Tibial artery (tissue), 4 donors: ENCODE results near the gene MTHFD1L.

Experiments
- DNase-seq, 2 donors: peaks; one replicate each; pipeline ENCODE4 v3.0.0-alpha.2; 2019
- H3K27ac ChIP-seq, 2 donors: fragments of 200-600 bp; sonication (generic) in 1 of 2; 1 replicate in 1 of 2; 2 replicates in 1 of 2; pipeline ENCODE4 v1.5.1; 2018 to 2019; ENCODE audit warnings: mild to moderate bottlenecking in 1 of 2
- H3K27me3 ChIP-seq, 2 donors: fragments of 200-600 bp; sonication (generic) in 1 of 2; one replicate each; pipeline versions ENCODE4 v1.5.1 to v1.6.0; 2016 to 2019
- H3K36me3 ChIP-seq, 3 donors: fragments of 200-600 bp; sonication (generic) in 2 of 3; one replicate each; pipeline ENCODE4 v1.5.1; 2016 to 2019; ENCODE audit warnings: mild to moderate bottlenecking in 2 of 3
- H3K4me1 ChIP-seq, 4 donors: fragments of 200-600 bp; sonication (generic) in 2 of 4; 1 replicate in 3 of 4; 2 replicates in 1 of 4; pipeline ENCODE4 v1.5.1; 2016 to 2019
- H3K4me3 ChIP-seq, 2 donors: fragments of 200-600 bp; sonication (generic) in 1 of 2; 1 replicate in 1 of 2; 2 replicates in 1 of 2; pipeline ENCODE4 v1.5.1; 2018 to 2019; ENCODE audit warnings: mild to moderate bottlenecking in 2 of 2
- H3K9me3 ChIP-seq, 3 donors: fragments of 200-600 bp; sonication (generic) in 1 of 3; one replicate each; pipeline ENCODE4 v1.5.1; 2016 to 2019
- intact Hi-C: fragments of 100-400 bp; cut with DNase I; formaldehyde crosslinking; loops from one replicate; pipeline ENCODE4 v1.15.0; 2023; ENCODE audit warnings: low total_unique reads
- TF ChIP-seq, protein P1 (sequence below), 2 experiments: fragments of 200-600 bp in 1 of 2; fragments of 450-650 bp in 1 of 2; IDR thresholded peaks; one replicate each; pipeline ENCODE4 v1.5.1; 2017 to 2019; ENCODE audit warnings: antibody characterized with exemption in 2 of 2, mild to moderate bottlenecking in 1 of 2, moderate library complexity in 1 of 2

MTHFD1L gene

DNA sequence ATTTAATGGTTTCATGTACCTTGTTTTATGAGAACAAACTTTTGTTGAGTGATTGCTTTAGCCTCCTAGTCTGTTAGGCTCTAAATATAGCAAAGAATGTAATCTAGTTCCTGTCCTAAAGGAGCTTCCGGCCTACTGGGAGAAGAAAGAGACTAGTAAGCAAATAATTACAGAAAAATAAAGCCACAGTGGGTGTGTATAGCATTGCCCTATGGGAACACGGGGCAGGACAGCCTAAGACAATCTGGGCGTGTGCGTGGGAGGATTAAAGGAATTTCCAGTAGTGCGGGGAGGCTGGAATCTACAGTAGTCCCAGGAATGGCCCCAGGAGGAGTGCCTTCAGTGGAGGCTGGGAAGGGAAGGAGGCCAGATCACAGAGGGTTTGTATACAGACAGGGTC, 276.2 kb downstream of the MTHFD1L start:
- TF ChIP-seq, protein P1, sequence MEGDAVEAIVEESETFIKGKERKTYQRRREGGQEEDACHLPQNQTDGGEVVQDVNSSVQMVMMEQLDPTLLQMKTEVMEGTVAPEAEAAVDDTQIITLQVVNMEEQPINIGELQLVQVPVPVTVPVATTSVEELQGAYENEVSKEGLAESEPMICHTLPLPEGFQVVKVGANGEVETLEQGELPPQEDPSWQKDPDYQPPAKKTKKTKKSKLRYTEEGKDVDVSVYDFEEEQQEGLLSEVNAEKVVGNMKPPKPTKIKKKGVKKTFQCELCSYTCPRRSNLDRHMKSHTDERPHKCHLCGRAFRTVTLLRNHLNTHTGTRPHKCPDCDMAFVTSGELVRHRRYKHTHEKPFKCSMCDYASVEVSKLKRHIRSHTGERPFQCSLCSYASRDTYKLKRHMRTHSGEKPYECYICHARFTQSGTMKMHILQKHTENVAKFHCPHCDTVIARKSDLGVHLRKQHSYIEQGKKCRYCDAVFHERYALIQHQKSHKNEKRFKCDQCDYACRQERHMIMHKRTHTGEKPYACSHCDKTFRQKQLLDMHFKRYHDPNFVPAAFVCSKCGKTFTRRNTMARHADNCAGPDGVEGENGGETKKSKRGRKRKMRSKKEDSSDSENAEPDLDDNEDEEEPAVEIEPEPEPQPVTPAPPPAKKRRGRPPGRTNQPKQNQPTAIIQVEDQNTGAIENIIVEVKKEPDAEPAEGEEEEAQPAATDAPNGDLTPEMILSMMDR (IDR thresholded peaks at IDR 0.05) = no peak
- intact Hi-C loops = no loop called here
- Histone ChIP-seq H3K27ac (no peak overlapping the region), H3K4me3 (no peak overlapping the region), H3K36me3 (no peaks in the 10 kb centered on the region), H3K27me3 (no peaks in the 10 kb centered on the region), H3K9me3 (no peaks in the 10 kb centered on the region), H3K4me1 (peaks cover 0 to 7% (median 3%) of the 10 kb centered on the region in 4 donors)
- no peak for DNase-seq

GRCh38 chr6:151142676-151143075, 277.2 kb downstream of the MTHFD1L start:
- Histone ChIP-seq H3K4me3 (no peak overlapping the region), H3K9me3 (no peaks in the 10 kb centered on the region), H3K4me1 (peaks cover 0 to 7% (median 3%) of the 10 kb centered on the region in 4 donors), H3K27ac (no peak overlapping the region), H3K27me3 (no peaks in the 10 kb centered on the region), H3K36me3 (no peaks in the 10 kb centered on the region)
- DNase-seq = no peak
- TF ChIP-seq, protein P1 (IDR thresholded peaks at IDR 0.05) = no peak
- intact Hi-C loops = no loop called here

DNA sequence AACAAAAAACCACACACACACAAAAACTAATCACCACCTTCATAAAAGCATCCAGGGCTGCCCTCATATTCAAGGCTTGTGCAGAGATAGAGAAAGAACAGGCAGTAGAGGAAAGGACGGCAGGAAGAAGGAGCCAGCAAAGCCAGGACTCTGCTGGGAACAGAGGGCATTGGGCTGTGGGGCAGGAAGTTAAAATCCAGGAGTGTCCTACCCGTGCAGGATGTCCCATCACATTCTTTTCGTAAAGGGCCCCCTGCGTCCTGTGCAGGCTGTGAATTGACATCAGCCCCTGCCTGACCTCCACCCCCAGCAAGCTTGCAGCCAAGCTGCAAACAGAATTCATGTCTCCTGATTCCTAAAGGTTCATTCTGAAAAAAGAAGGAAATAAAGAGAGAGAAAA, 277.8 kb downstream of the MTHFD1L start:
- peaks cover 0 to 7% (median 3%) of the 10 kb centered on the region in 4 donors for H3K4me1 ChIP-seq
- no peaks in the 10 kb centered on the region for H3K27me3 ChIP-seq
- H3K9me3 ChIP-seq = no peaks in the 10 kb centered on the region
- no peak overlapping the region for H3K27ac ChIP-seq
- no peaks in the 10 kb centered on the region for H3K36me3 ChIP-seq
- TF ChIP-seq, protein P1 (IDR thresholded peaks at IDR 0.05) = no peak
- DNase-seq = no peak
- intact Hi-C loops = no loop called here
- H3K4me3 ChIP-seq = no peak overlapping the region

GRCh38 chr6:151143806-151144205, 278.3 kb downstream of the MTHFD1L start:
- H3K36me3 ChIP-seq = no peaks in the 10 kb centered on the region
- TF ChIP-seq, protein P1 (IDR thresholded peaks at IDR 0.05) = no peak
- intact Hi-C loops = no loop called here
- peaks cover 0 to 7% (median 3%) of the 10 kb centered on the region in 4 donors for H3K4me1 ChIP-seq
- H3K27me3 ChIP-seq = no peaks in the 10 kb centered on the region
- H3K27ac ChIP-seq = no peak overlapping the region
- H3K4me3 ChIP-seq = no peak overlapping the region
- no peak for DNase-seq
- H3K9me3 ChIP-seq = no peaks in the 10 kb centered on the region

DNA sequence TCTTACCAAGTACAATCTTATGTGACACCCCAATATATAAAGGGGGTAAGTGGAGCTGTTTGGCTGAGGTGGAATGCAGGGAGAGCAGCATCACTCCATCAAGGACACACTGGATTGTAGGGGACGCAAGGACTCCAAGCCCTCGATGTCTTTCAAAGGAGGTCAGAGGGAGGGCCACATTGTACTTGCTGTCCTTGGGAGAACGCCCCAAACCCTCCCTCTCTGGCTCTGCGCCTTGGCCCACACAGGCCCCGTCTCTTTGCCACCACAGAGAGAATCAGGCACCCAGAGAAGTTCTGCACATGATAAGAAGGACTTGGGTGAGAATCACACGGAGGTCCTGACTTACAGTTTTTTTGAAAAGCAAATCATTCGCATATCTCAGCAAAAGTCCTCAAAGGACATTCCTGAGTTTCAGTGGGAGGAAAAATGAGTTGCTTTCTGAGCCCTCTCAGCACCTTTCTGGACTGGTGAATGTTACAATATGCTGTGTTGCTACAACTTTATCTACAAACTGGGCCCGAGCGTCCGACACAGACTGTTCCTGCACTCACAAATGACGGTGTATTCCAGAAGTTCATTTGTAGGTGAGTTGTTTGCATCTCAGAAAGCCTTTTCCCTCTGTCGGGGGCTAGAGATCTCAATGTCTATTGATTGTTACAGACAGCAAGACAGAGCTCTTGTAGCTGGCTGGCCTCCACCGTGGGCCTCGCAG, 281.8 kb downstream of the MTHFD1L start:
- Histone ChIP-seq H3K4me3 (no peak overlapping the region), H3K9me3 (no peaks in the 10 kb centered on the region), H3K4me1 (no peaks in the 10 kb centered on the region), H3K36me3 (no peaks in the 10 kb centered on the region), H3K27me3 (no peaks in the 10 kb centered on the region), H3K27ac (no peak overlapping the region)
- DNase-seq = no peak
- intact Hi-C loops = no loop called here
- TF ChIP-seq, protein P1 (IDR thresholded peaks at IDR 0.05) = no peak
